ENCODE results near the gene PIANP. TPM values are rescaled to one million over a fixed set of nuclear protein-coding genes. Genes with fewer than 3 reads are reported as not detected.

Gene PIANP
- total and polyA plus RNA-seq, 2 donors (not counting 1 experiment from before 2014, with no cell fraction given): 0.24 to 0.54 TPM

DNA sequence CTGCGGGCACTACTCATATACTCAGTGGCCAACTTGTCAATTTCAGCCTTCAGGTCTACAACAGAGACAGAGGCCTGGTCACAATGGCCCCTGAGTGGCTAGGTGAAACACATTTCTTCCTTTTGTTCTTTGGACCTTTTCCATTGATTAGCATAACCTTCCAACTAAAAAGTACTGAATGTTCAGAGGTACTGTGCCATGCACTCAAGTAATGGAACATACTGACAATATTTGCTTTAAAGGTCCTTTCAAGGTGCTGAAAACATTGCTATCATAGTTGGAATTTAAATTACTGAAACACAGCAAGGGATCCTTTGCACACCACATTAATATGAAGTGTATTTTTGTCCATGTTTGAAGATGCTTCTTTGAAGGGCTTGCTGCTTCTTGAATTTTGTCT is 47.3 kb downstream of the PIANP start:
- ChIA-PET CTCF (no interaction called here), POLR2A (interaction anchor here (0.7 kb wide), 1 partner anchor 213 kb away, joined by 3 read pairs; no protein-coding TSS in a partner anchor)
- Mint-ChIP-seq H3K27me3 (no peaks in the 10 kb centered on the region), H3K27ac (no peak overlapping the region), H3K9me3 (ENCODE audit: insufficient read depth) (no peaks in the 10 kb centered on the region), H3K4me3 (no peak overlapping the region), H3K4me1 (peaks cover 4% of the 10 kb centered on the region)
- no peak for ATAC-seq (ENCODE audit: low read depth)
- Histone ChIP-seq H3K79me2 (ENCODE audit: control insufficient read depth, insufficient read depth, low read length) (peaks cover 41% of the 10 kb centered on the region), H3K27me3 (replicated peaks in 1 of 4; ENCODE audit: control extremely low read depth in 1 of 4, control insufficient read depth in 3 of 4, insufficient read depth in 4 of 4, low read length in 3 of 4) (no peaks in the 10 kb centered on the region), H2AFZ (ENCODE audit: insufficient read depth, low read depth, low read length, poor library complexity, severe bottlenecking) (no peak overlapping the region), H3K4me3 (ENCODE audit: control extremely low read depth in 1 of 5, extremely low read depth in 1 of 5, insufficient read depth in 1 of 5, low read depth in 2 of 5, low read length in 4 of 5) (no peak overlapping the region), H3K36me3 (replicated peaks in 1 of 2; ENCODE audit: control extremely low read depth in 1 of 2, control insufficient read depth in 1 of 2, extremely low read depth in 1 of 2, insufficient read depth in 2 of 2, low read length in 1 of 2) (peaks cover 3 to 64% of the 10 kb centered on the region in 2 experiments), H3K4me2 (replicated peaks; ENCODE audit: low read depth, low read length, poor library complexity, severe bottlenecking) (no peak overlapping the region), H3K9me3 (ENCODE audit: control extremely low read depth in 1 of 3, control insufficient read depth in 2 of 3, insufficient read depth in 1 of 3, low read length in 2 of 3) (no peaks in the 10 kb centered on the region), H4K20me1 (ENCODE audit: control insufficient read depth, insufficient read depth, low read length, poor library complexity, severe bottlenecking) (peaks cover 15% of the 10 kb centered on the region), H3K4me1 (ENCODE audit: control insufficient read depth in 2 of 2, insufficient read depth in 2 of 2, low read length in 2 of 2) (no peaks in the 10 kb centered on the region), H3K27ac (ENCODE audit: low read length in 2 of 2) (no peak overlapping the region), H3K9ac (ENCODE audit: low read length) (no peak overlapping the region)
- 92% methylated on average over 1 of the region's 1 CpG for WGBS (ENCODE audit: insufficient coverage)
- DNase-seq: no peak
- intact Hi-C loops (cut with micrococcal nuclease): no loop called here
- TF ChIP-seq, protein P1, sequence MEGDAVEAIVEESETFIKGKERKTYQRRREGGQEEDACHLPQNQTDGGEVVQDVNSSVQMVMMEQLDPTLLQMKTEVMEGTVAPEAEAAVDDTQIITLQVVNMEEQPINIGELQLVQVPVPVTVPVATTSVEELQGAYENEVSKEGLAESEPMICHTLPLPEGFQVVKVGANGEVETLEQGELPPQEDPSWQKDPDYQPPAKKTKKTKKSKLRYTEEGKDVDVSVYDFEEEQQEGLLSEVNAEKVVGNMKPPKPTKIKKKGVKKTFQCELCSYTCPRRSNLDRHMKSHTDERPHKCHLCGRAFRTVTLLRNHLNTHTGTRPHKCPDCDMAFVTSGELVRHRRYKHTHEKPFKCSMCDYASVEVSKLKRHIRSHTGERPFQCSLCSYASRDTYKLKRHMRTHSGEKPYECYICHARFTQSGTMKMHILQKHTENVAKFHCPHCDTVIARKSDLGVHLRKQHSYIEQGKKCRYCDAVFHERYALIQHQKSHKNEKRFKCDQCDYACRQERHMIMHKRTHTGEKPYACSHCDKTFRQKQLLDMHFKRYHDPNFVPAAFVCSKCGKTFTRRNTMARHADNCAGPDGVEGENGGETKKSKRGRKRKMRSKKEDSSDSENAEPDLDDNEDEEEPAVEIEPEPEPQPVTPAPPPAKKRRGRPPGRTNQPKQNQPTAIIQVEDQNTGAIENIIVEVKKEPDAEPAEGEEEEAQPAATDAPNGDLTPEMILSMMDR (IDR thresholded peaks at IDR 0.05): no peak
- TF ChIP-seq EZH2 (IDR thresholded peaks at IDR 0.05; ENCODE audit: borderline replicate concordance, insufficient read depth, low read depth, low read length, poor library complexity, severe bottlenecking): no peak

DNA sequence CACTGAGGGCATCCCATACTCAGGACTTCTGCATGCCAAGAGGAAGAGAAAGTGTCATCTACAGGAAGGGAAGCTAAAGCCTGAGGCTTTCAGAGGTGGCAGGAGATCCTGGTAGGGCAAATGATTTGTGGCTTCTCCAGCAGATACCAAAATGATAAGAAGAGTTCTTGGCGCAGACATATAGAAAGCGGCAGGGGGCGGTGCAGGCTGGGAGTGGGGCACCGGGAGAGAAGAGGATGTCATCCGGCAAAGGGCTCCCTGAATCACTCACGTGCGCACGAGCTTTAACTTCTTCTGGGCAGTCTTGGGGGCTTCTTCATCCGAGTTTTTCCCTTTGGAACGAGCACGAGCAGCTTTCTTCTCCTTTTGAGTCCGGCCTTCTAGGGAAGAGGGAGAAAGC is 48.2 kb downstream of the PIANP start:
- no peak for DNase-seq
- H3K27ac Mint-ChIP-seq: peak overlapping the region; percentile 47
- Histone ChIP-seq H3K4me3 (ENCODE audit: control extremely low read depth in 1 of 5, extremely low read depth in 1 of 5, insufficient read depth in 1 of 5, low read depth in 2 of 5, low read length in 4 of 5) (no peak overlapping the region), H3K27ac (ENCODE audit: low read length in 2 of 2) (no peak overlapping the region), H2AFZ (ENCODE audit: insufficient read depth, low read depth, low read length, poor library complexity, severe bottlenecking) (no peak overlapping the region), H3K27me3 (replicated peaks in 1 of 4; ENCODE audit: control extremely low read depth in 1 of 4, control insufficient read depth in 3 of 4, insufficient read depth in 4 of 4, low read length in 3 of 4) (no peaks in the 10 kb centered on the region), H3K79me2 (ENCODE audit: control insufficient read depth, insufficient read depth, low read length) (peaks cover 34% of the 10 kb centered on the region), H3K4me1 (ENCODE audit: control insufficient read depth in 2 of 2, insufficient read depth in 2 of 2, low read length in 2 of 2) (peaks cover 0 to 6% of the 10 kb centered on the region in 2 donors), H3K9ac (ENCODE audit: low read length) (no peak overlapping the region), H3K4me2 (replicated peaks; ENCODE audit: low read depth, low read length, poor library complexity, severe bottlenecking) (no peak overlapping the region), H4K20me1 (ENCODE audit: control insufficient read depth, insufficient read depth, low read length, poor library complexity, severe bottlenecking) (peaks cover 13% of the 10 kb centered on the region), H3K36me3 (replicated peaks in 1 of 2; ENCODE audit: control extremely low read depth in 1 of 2, control insufficient read depth in 1 of 2, extremely low read depth in 1 of 2, insufficient read depth in 2 of 2, low read length in 1 of 2) (peaks cover 3 to 64% of the 10 kb centered on the region in 2 experiments), H3K9me3 (ENCODE audit: control extremely low read depth in 1 of 3, control insufficient read depth in 2 of 3, insufficient read depth in 1 of 3, low read length in 2 of 3) (no peaks in the 10 kb centered on the region)
- no peak for TF ChIP-seq EZH2 (IDR thresholded peaks at IDR 0.05; ENCODE audit: borderline replicate concordance, insufficient read depth, low read depth, low read length, poor library complexity, severe bottlenecking)
- TF ChIP-seq, protein P1 (IDR thresholded peaks at IDR 0.05): no peak
- no peaks in the 10 kb centered on the region for H3K9me3 Mint-ChIP-seq (ENCODE audit: insufficient read depth)
- WGBS (ENCODE audit: insufficient coverage): 96% methylated on average over 5 of the region's 12 CpGs
- ATAC-seq (ENCODE audit: low read depth): no peak
- POLR2A ChIA-PET: interaction anchor here (0.6 to 1.0 kb wide), 2 partner anchors 19 to 27 kb away, joined by 3 to 10 read pairs; no protein-coding TSS in a partner anchor
- CTCF ChIA-PET: interaction anchor here (0.7 to 1.1 kb wide), 2 partner anchors 29 to 69 kb away, joined by 3 read pairs; no protein-coding TSS in a partner anchor
- intact Hi-C loops (cut with micrococcal nuclease): no loop called here
- H3K4me1 Mint-ChIP-seq: peaks cover 4% of the 10 kb centered on the region
- H3K4me3 Mint-ChIP-seq: no peak overlapping the region
- H3K27me3 Mint-ChIP-seq: no peaks in the 10 kb centered on the region

Data from B cell (primary cell).